ENCODE data around the gene ZNF827.

The ZNF827 gene

GRCh38 chr4:145933134-145933533 lies 5.5 kb downstream of the ZNF827 start:
- DNase-seq (ENCODE audit: low spot score) = no peak

GRCh38 chr4:145931403-145931802 lies 7.2 kb downstream of the ZNF827 start:
- DNase-seq (ENCODE audit: low spot score) = no peak

GRCh38 chr4:145930592-145930991 lies 8.0 kb downstream of the ZNF827 start:
- DNase-seq (ENCODE audit: low spot score) = no peak

GRCh38 chr4:145929415-145930178 lies 9.0 kb downstream of the ZNF827 start:
- DNase-seq (ENCODE audit: low spot score) = no peak

- no peak for DNase-seq (ENCODE audit: low spot score)
Measured at GRCh38 chr4:145928748-145929147, 9.9 kb downstream of the ZNF827 start.

- no peak for DNase-seq (ENCODE audit: low spot score)
Measured at GRCh38 chr4:145927030-145927429, 11.6 kb downstream of the ZNF827 start.

- no peak for DNase-seq (ENCODE audit: low spot score)
Measured at GRCh38 chr4:145921231-145921630, 17.4 kb downstream of the ZNF827 start.

- no peak for DNase-seq (ENCODE audit: low spot score)
Measured at GRCh38 chr4:145920205-145920604, 18.4 kb downstream of the ZNF827 start.

- DNase-seq (ENCODE audit: low spot score) = no peak
Measured at GRCh38 chr4:145912376-145912775, 26.2 kb downstream of the ZNF827 start.

- no peak for DNase-seq (ENCODE audit: low spot score)
Measured at GRCh38 chr4:145909773-145910172, 28.9 kb downstream of the ZNF827 start.

GRCh38 chr4:145909281-145909715 lies 29.3 kb downstream of the ZNF827 start:
- no peak for DNase-seq (ENCODE audit: low spot score)

GRCh38 chr4:145907812-145908211 lies 30.8 kb downstream of the ZNF827 start:
- no peak for DNase-seq (ENCODE audit: low spot score)

GRCh38 chr4:145907390-145907789 lies 31.2 kb downstream of the ZNF827 start:
- no peak for DNase-seq (ENCODE audit: low spot score)

GRCh38 chr4:145904413-145905177 lies 34.0 kb downstream of the ZNF827 start:
- DNase-seq (ENCODE audit: low spot score) = no peak

GRCh38 chr4:145902522-145902921 lies 36.1 kb downstream of the ZNF827 start:
- DNase-seq (ENCODE audit: low spot score) = no peak

GRCh38 chr4:145899886-145900460 lies 38.6 kb downstream of the ZNF827 start:
- DNase-seq (ENCODE audit: low spot score) = no peak

- no peak for DNase-seq (ENCODE audit: low spot score)
Measured at GRCh38 chr4:145898926-145899531, 39.6 kb downstream of the ZNF827 start.

- DNase-seq (ENCODE audit: low spot score) = no peak
Measured at GRCh38 chr4:145898466-145898865, 40.2 kb downstream of the ZNF827 start.

- no peak for DNase-seq (ENCODE audit: low spot score)
Measured at GRCh38 chr4:145895056-145895455, 43.6 kb downstream of the ZNF827 start.

GRCh38 chr4:145891958-145892357 lies 46.7 kb downstream of the ZNF827 start:
- no peak for DNase-seq (ENCODE audit: low spot score)

- DNase-seq (ENCODE audit: low spot score) = no peak
Measured at GRCh38 chr4:145890689-145891088, 47.9 kb downstream of the ZNF827 start.

- DNase-seq (ENCODE audit: low spot score) = no peak
Measured at GRCh38 chr4:145888393-145888792, 50.2 kb downstream of the ZNF827 start.
